ENCODE measurements around the gene NDEL1.

DNA sequence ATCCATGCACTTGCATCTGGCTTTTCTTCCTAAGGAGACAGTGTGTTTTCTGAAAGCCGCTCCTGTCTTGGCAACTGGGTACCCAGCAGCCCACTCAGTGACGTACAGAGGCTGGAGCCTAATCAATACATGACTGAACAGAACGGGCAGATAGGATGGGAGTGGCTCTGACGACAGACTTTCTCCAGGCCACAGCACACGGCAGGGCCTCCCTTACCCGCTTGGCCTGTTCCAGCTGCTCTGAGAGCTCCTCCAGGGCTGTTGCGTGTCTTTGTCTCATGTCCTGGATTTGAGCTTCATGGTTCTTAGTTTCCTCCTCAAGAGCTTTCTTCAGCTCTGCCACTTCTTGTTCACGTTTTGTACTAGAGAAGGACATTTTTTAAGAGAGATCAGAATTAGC lies 64.9 kb downstream of the NDEL1 start:
- TF ChIP-seq, protein P1, sequence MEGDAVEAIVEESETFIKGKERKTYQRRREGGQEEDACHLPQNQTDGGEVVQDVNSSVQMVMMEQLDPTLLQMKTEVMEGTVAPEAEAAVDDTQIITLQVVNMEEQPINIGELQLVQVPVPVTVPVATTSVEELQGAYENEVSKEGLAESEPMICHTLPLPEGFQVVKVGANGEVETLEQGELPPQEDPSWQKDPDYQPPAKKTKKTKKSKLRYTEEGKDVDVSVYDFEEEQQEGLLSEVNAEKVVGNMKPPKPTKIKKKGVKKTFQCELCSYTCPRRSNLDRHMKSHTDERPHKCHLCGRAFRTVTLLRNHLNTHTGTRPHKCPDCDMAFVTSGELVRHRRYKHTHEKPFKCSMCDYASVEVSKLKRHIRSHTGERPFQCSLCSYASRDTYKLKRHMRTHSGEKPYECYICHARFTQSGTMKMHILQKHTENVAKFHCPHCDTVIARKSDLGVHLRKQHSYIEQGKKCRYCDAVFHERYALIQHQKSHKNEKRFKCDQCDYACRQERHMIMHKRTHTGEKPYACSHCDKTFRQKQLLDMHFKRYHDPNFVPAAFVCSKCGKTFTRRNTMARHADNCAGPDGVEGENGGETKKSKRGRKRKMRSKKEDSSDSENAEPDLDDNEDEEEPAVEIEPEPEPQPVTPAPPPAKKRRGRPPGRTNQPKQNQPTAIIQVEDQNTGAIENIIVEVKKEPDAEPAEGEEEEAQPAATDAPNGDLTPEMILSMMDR (IDR thresholded peaks at IDR 0.05 in 8 of 11, conservative IDR thresholded peaks at IDR 0.05 in 3 of 11): no peak
- no peak for TF ChIP-seq POLR2A (IDR thresholded peaks at IDR 0.05)

Measured in spleen (tissue), 7 donors.